Measurements from ENCODE around the gene MEG3.
"Not testable (repeated sequence)": the region's sequence is repeated elsewhere in the genome, so short reads cannot be mapped to it uniquely, and the experiment has no call there.

MEG3 gene

GRCh38 chr14:100816286-100816949 is 9.5 kb upstream of the MEG3 start:
- no peak for DNase-seq

- no peak for DNase-seq
These were observed 8.7 kb upstream of the MEG3 start for GRCh38 chr14:100816950-100817901.

GRCh38 chr14:100818221-100818699 is 7.7 kb upstream of the MEG3 start:
- no peak for DNase-seq

GRCh38 chr14:100818923-100819322 is 7.0 kb upstream of the MEG3 start:
- not testable (repeated sequence) for DNase-seq

GRCh38 chr14:100819453-100819828 is 6.5 kb upstream of the MEG3 start:
- no peak for DNase-seq

GRCh38 chr14:100819829-100820475 is 6.0 kb upstream of the MEG3 start:
- DNase-seq: no peak

- DNase-seq: no peak
These were observed 5.0 kb upstream of the MEG3 start for GRCh38 chr14:100820957-100821356.

- no peak for DNase-seq
These were observed 3.9 kb upstream of the MEG3 start for GRCh38 chr14:100822013-100822412.

- DNase-seq: no peak
These were observed 3.2 kb upstream of the MEG3 start for GRCh38 chr14:100822532-100823296.

- DNase-seq: no peak
These were observed 2.4 kb upstream of the MEG3 start for GRCh38 chr14:100823413-100824080.

- no peak for DNase-seq
These were observed 1.8 kb upstream of the MEG3 start for GRCh38 chr14:100824091-100824551.

- DNase-seq: no peak
These were observed 811 bp upstream of the MEG3 start for GRCh38 chr14:100824901-100825712.

- no peak for DNase-seq
These were observed 628 bp downstream of the MEG3 start for GRCh38 chr14:100826391-100827100.

- DNase-seq: no peak
These were observed 1.4 kb downstream of the MEG3 start for GRCh38 chr14:100827101-100828021.

- peak; percentile 64 for DNase-seq
These were observed 2.3 kb downstream of the MEG3 start for GRCh38 chr14:100828031-100828769.

- DNase-seq: no peak
These were observed 4.8 kb downstream of the MEG3 start for GRCh38 chr14:100830681-100831080.

- no peak for DNase-seq
These were observed 6.5 kb downstream of the MEG3 start for GRCh38 chr14:100832311-100832960.
